Activated CD4-positive, alpha-beta T cell treated with anti-CD3 and anti-CD28 coated beads, Interleukin-2, amount 10 ng/mL, durations not matched to agents 7 days and 5 days (primary cell): Measurements from ENCODE around the gene MGP. TPM values are rescaled to one million over a fixed set of nuclear protein-coding genes. Genes with fewer than 3 reads are reported as not detected.

Source experiments
- CTCF ChIA-PET: fragments of 350-600 bp; sonication (Branson Sonifier 250); formaldehyde crosslinking; loops from one replicate; lab custom pipeline; 2021; ENCODE audit warnings: antibody characterized with exemption; lab: Charles Lee
- POLR2A ChIA-PET: fragments of 350-600 bp; sonication (Branson Sonifier 250); formaldehyde crosslinking; loops from one replicate; lab custom pipeline; 2021; ENCODE audit warnings: antibody characterized with exemption; lab: Charles Lee
- DNase-seq: peaks from one replicate; pipeline ENCODE4 v3.0.0-alpha.2; 2020
- H3K27ac Mint-ChIP-seq: one replicate; pipeline ENCODE4 v1.8.0; 2021; ENCODE audit warnings: mild to moderate bottlenecking, moderate library complexity, mixed read lengths
- H3K27me3 Mint-ChIP-seq: one replicate; pipeline ENCODE4 v1.8.0; 2021; ENCODE audit warnings: mixed read lengths
- H3K36me3 Mint-ChIP-seq: one replicate; pipeline ENCODE4 v1.8.0; 2021; ENCODE audit warnings: low read depth, mixed read lengths
- H3K4me1 Mint-ChIP-seq: one replicate; pipeline ENCODE4 v1.8.0; 2021; ENCODE audit warnings: mixed read lengths
- H3K4me3 Mint-ChIP-seq: one replicate; pipeline ENCODE4 v1.8.0; 2021; ENCODE audit warnings: mild to moderate bottlenecking, moderate library complexity, mixed read lengths
- H3K9me3 Mint-ChIP-seq: one replicate; pipeline ENCODE4 v1.8.0; 2021; ENCODE audit warnings: mixed read lengths
- total RNA-seq, 2 experiments: library from RNA; stranded (reverse); gene quantifications; one replicate each; pipeline ENCODE4 v1.2.3, GENCODE V29; 2021

Gene MGP
- total RNA-seq, 2 experiments from 2014 or later = 0.20 TPM; not detected in 1

DNA sequence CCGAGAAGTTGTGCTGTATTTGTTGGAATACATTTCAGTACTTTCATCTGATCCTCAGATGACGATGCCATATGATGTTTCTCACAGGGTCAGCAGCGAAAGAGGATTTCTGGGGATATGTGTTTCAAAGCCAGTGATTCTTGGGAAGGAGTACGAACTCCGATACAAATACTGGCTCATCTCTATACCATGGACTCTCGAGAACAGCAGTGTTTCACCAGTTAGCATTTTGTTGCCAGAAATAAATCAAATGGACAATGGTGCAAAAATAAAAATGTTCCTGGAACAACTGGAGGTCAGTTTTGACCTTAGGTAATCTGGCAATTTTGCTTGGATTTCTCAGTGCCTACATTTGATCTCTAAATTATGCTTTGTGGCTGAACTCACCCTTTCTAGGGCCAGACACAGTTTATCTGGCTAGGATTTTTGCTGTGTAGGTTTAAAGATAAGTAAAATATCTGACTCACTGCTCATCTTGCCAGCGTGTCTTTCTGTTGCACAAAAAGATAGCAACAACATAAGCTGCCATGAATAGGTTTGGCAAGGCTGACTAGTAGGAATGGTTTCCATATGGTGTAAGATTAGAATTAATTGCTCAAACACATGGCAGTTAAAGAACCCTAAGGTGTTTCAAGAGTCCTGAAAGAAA lies 11.0 kb upstream of the MGP start:
- H3K9me3 Mint-ChIP-seq = no peaks in the 10 kb centered on the region
- POLR2A ChIA-PET = no interaction called here
- no peak for DNase-seq
- H3K4me1 Mint-ChIP-seq = no peaks in the 10 kb centered on the region
- H3K27me3 Mint-ChIP-seq = no peaks in the 10 kb centered on the region
- peaks cover 2% of the 10 kb centered on the region for H3K36me3 Mint-ChIP-seq
- H3K4me3 Mint-ChIP-seq = no peak overlapping the region
- CTCF ChIA-PET = interaction anchor here (0.7 kb wide), 1 partner anchor 9 kb away, joined by 3 read pairs; no protein-coding TSS in a partner anchor
- no peak overlapping the region for H3K27ac Mint-ChIP-seq

DNA sequence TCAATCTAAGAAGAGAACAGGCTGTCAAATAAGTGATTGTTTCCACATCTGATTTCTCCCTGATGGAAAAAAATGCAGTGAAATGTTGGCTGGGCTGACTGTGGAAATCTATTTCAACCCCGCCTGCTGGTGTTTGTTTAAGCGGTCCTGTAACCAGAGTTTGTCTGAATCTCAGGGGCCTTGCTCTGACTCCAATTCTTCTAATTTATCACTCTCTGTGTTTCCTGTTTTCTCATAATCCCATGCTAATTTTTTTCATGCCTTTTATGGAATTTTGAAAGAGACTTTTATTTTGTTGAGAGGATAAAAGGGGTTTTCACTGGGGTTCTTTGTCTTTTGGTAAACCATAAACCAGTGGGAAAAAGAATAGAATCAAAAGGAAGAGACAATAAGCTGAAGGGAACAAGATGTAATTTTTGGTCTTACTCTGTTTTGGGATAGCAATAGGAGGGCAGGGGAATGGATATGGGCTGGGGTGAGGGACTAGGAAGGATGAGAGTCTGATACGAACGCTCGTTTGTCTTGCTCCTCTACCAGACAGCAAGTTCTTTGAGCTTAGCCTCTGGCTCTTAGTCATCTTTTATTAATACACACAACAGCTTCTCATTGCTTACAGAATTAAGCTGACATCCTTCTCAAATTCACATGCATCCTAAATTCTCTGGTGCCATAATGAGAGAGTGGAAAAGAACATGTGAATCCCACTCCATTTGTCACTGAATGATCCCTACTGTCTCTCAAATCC lies 8.0 kb upstream of the MGP start:
- no peak overlapping the region for H3K4me3 Mint-ChIP-seq
- no peak overlapping the region for H3K27ac Mint-ChIP-seq
- H3K36me3 Mint-ChIP-seq = no peaks in the 10 kb centered on the region
- CTCF ChIA-PET = interaction anchor here (1.2 kb wide), 1 partner anchor 17 kb away, joined by 3 read pairs; no protein-coding TSS in a partner anchor
- H3K4me1 Mint-ChIP-seq = no peaks in the 10 kb centered on the region
- POLR2A ChIA-PET = no interaction called here
- H3K27me3 Mint-ChIP-seq = peaks cover 9% of the 10 kb centered on the region
- H3K9me3 Mint-ChIP-seq = no peaks in the 10 kb centered on the region
- no peak for DNase-seq

DNA sequence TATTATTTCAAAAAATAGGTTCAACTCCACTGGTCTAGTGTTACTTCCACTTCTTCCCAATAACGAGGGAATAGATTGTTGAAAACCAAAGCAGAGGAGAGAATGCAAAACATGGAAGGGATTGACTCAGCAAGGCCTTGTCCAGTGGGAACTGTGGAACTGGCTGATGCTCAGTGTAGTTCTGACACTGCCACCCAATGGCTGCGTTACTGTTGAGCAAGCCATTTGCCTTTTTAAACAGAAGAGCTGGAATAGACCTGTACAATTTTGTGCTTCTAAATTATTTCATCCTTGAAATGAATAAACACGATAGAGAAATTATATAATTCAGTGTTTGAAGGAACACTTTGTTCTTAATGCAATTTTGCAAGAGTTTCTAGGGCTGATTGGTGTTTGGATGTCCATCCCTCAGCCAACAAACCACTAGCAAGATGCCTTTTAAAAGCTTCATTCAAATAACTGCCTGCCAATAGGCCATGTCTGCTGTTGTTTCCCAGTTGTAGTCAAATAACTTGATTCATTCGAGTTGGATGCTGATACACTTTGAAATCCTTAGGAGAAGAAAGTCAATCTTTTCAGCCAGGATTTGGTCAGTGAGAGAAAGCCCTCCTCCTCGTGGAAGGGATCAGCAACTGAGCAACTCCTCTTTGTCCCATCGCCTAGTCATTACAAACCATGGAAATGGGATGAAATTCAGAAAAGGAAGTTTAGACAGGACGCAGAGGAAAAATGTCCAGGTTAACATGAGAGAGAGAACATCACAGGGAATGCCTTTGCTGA lies 7.3 kb upstream of the MGP start:
- CTCF ChIA-PET = interaction anchor here (1.2 kb wide), 2 partner anchors 14 to 16 kb away, joined by 3 to 4 read pairs; no protein-coding TSS in a partner anchor

DNA sequence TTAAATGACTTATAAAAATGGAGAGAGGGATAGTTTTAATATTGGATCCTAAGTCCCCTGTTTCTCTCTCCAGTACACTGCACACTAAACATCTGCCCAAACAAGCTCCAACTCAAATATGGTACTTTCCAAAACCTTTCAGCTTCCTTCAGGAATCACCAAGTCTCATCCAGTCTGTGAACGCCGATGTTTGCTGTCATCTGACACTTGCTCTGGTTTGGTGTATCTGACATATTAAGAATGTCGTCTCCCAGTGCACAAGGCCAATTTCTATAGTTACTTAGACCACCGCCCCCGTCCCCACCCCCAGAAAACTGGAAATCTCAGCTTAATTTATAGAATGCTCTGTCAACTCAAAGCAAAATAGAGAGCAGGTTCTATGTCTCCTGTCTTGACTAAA lies 5.0 kb upstream of the MGP start:
- ChIA-PET CTCF (no interaction called here), POLR2A (no interaction called here)
- DNase-seq = no peak
- no peak overlapping the region for H3K4me3 Mint-ChIP-seq
- H3K27me3 Mint-ChIP-seq = peaks cover 29% of the 10 kb centered on the region
- no peaks in the 10 kb centered on the region for H3K9me3 Mint-ChIP-seq
- H3K4me1 Mint-ChIP-seq = peaks cover 9% of the 10 kb centered on the region
- H3K27ac Mint-ChIP-seq = no peak overlapping the region
- H3K36me3 Mint-ChIP-seq = peaks cover 2% of the 10 kb centered on the region

More for the DNA sequence above, 7.3 kb upstream of the MGP start:
- Mint-ChIP-seq H3K27ac (no peak overlapping the region), H3K9me3 (no peaks in the 10 kb centered on the region), H3K27me3 (peaks cover 15% of the 10 kb centered on the region), H3K36me3 (peaks cover 2% of the 10 kb centered on the region), H3K4me1 (no peaks in the 10 kb centered on the region), H3K4me3 (no peak overlapping the region)
- POLR2A ChIA-PET = no interaction called here
- no peak for DNase-seq

DNA sequence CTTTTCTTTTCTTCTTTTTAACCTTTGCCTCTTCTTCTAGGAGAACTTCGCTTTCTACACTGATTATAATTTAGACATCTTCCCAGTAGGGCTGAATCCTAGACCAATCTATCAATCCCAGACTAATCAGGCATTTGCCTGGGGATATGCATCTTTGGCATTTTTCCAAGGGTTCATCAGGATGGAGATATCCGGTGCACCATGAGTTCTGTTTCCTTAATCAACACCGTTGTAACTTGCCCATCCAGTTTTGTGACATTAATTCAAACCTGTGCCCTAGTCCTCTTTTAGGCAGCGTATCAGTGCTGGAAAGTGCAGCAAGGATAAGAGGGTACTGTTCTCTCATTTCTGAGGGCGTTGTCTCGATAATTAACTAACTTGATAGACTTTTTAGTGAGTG lies 617 bp upstream of the MGP start:
- ChIA-PET POLR2A (no interaction called here), CTCF (no interaction called here)
- peaks cover 2% of the 10 kb centered on the region for H3K36me3 Mint-ChIP-seq
- no peak for DNase-seq
- H3K27me3 Mint-ChIP-seq = peaks cover 34% of the 10 kb centered on the region
- no peaks in the 10 kb centered on the region for H3K9me3 Mint-ChIP-seq
- peaks cover 27% of the 10 kb centered on the region for H3K4me1 Mint-ChIP-seq
- H3K4me3 Mint-ChIP-seq = no peak overlapping the region
- no peak overlapping the region for H3K27ac Mint-ChIP-seq

DNA sequence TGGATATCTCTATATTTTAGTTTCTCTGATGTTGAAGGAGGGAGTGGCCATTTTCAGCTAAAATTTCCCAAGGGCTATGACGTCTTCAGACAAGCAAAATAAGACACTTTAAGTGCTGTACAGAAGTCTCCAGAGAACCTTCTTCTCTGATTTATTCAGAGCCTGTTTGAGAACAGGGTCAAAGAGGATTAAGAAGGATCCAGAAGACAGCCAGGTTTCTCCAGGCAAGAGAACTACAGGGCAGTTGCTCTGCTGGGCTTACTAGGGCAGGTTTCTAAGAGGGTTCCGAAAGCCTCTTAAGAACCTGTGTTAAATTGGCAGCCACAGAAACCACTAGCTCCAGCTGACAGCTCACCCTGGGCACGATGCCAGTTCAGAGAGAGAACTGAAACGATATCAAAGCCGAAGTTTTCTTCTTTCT lies 1.2 kb downstream of the MGP start:
- H3K4me1 Mint-ChIP-seq = peaks cover 37% of the 10 kb centered on the region
- no peak overlapping the region for H3K4me3 Mint-ChIP-seq
- POLR2A ChIA-PET = no interaction called here
- H3K36me3 Mint-ChIP-seq = peaks cover 7% of the 10 kb centered on the region
- CTCF ChIA-PET = no interaction called here
- peaks cover 7% of the 10 kb centered on the region for H3K9me3 Mint-ChIP-seq
- peak; percentile 85 for DNase-seq
- peak overlapping the region; percentile 43 for H3K27ac Mint-ChIP-seq
- peaks cover 28% of the 10 kb centered on the region for H3K27me3 Mint-ChIP-seq

DNA sequence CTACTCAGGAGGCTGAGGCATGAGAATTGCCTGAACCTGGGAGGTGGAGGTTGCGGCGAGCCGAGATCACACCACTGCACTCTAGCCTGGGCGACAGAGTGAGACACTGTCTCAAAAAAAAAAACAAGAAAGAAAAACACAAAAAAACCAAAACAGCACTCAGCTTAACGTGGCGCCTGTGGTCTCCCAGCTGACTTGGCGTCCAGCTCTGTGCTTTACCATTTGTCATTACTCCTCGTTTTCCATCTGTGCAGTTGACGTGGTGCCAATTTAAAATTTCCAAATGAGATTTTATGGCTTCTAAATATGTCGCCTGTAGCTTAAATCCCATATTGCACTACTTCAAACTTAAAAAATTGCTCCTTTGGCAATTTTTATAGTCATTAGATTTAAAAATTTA lies 2.0 kb downstream of the MGP start:
- peaks cover 7% of the 10 kb centered on the region for H3K9me3 Mint-ChIP-seq
- no peak overlapping the region for H3K27ac Mint-ChIP-seq
- ChIA-PET CTCF (interaction anchor here (1.1 kb wide), 1 partner anchor 112 kb away, joined by 5 read pairs; no protein-coding TSS in a partner anchor), POLR2A (no interaction called here)
- no peak overlapping the region for H3K4me3 Mint-ChIP-seq
- no peak for DNase-seq
- peaks cover 25% of the 10 kb centered on the region for H3K27me3 Mint-ChIP-seq
- peaks cover 10% of the 10 kb centered on the region for H3K36me3 Mint-ChIP-seq
- peaks cover 37% of the 10 kb centered on the region for H3K4me1 Mint-ChIP-seq

DNA sequence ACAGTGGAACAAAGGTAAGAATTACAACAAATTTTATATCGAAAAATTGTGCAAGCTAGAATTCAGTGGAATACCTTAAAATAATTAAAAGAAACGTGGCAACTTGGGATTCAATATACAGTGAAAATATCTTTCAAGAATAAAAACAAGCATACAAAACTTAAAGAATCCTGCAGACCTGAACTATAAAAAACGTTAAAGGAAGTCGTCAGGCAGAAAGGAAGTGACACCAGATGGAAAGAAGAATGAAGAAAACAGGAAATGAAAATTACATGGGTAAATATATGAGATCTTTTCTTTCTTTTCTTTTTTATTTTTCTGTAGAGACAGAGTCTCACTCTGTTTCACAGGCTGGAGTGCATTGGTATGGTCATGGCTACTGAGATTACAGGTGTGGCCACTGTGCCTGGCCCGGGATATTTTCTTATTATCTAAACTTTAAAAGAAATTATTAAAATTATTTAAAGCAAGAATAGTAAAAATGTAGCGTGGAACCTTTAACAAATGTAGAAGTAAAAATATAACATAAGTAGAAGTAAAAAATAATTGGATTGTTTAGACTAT lies 4.7 kb downstream of the MGP start:
- DNase-seq = no peak
- CTCF ChIA-PET = no interaction called here
- peaks cover 5% of the 10 kb centered on the region for H3K27me3 Mint-ChIP-seq
- H3K36me3 Mint-ChIP-seq = peaks cover 8% of the 10 kb centered on the region
- H3K4me3 Mint-ChIP-seq = no peak overlapping the region
- POLR2A ChIA-PET = no interaction called here
- peaks cover 7% of the 10 kb centered on the region for H3K9me3 Mint-ChIP-seq
- H3K4me1 Mint-ChIP-seq = peaks cover 31% of the 10 kb centered on the region
- H3K27ac Mint-ChIP-seq = peak overlapping the region; percentile 90

DNA sequence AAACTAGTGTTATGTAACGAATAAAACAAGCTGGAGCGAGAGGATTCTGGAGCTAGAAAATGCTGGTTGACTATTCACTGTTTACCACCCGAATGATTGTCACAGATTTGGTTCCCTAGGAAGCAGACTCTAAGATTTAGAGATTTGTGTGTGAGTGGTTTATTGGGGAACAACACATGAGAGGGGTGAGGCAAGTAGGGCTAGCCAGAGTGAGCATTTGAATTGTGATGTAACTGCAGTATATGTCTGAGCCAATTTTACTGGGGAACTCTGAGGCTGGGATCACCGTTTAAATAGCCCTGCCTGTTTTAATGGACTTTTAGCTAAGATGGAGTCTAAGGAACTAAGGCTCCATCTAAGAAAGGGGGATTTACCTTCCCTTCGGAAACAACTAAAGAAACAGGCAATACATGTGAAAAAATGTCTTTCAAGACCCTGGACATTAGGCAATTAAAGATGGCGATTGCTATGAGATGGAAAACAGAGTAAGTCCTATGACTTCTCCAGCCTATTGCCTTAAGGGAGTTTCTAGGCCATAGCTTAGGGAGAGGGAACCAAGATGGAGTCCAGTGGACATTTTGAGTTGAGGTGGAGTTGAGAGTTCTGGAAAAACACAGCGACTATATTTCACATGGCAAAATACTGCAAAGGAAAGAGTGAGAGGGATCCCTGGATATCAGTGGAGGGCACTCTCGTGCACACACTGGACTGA lies 6.3 kb downstream of the MGP start:
- CTCF ChIA-PET = interaction anchor here (0.7 to 1.1 kb wide), 2 partner anchors 10 to 13 kb away, joined by 3 to 4 read pairs; no protein-coding TSS in a partner anchor

DNA sequence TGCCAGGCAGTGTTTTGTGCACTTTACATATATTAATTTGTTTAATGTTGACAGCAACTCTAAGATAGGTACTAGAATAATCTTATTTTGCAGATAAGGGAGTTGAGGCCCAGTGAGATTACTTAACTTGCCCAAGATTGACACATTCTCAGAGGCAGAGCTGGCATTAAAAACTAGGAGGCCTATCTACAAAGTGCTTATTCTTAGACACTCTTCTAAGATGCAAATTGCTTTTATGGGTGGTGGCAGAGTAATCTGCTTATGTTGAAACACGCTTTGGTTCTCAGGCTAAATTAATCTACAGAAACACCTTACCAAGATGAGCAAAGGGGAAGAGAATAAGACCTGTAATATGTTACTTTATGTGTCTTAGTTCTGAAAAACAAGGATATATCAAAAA lies 7.2 kb downstream of the MGP start:
- peaks cover 7% of the 10 kb centered on the region for H3K9me3 Mint-ChIP-seq
- no peaks in the 10 kb centered on the region for H3K27me3 Mint-ChIP-seq
- DNase-seq = no peak
- H3K27ac Mint-ChIP-seq = no peak overlapping the region
- ChIA-PET CTCF (interaction anchor here (0.5 to 1.1 kb wide), 2 partner anchors 14 to 128 kb away, joined by 3 to 4 read pairs; no protein-coding TSS in a partner anchor), POLR2A (no interaction called here)
- H3K4me1 Mint-ChIP-seq = peaks cover 16% of the 10 kb centered on the region
- H3K36me3 Mint-ChIP-seq = peaks cover 8% of the 10 kb centered on the region
- no peak overlapping the region for H3K4me3 Mint-ChIP-seq

More for the DNA sequence above, 6.3 kb downstream of the MGP start:
- no peak for DNase-seq
- Mint-ChIP-seq H3K27ac (no peak overlapping the region), H3K9me3 (peaks cover 7% of the 10 kb centered on the region), H3K27me3 (no peaks in the 10 kb centered on the region), H3K4me1 (peaks cover 19% of the 10 kb centered on the region), H3K4me3 (no peak overlapping the region), H3K36me3 (peaks cover 8% of the 10 kb centered on the region)
- POLR2A ChIA-PET = no interaction called here

DNA sequence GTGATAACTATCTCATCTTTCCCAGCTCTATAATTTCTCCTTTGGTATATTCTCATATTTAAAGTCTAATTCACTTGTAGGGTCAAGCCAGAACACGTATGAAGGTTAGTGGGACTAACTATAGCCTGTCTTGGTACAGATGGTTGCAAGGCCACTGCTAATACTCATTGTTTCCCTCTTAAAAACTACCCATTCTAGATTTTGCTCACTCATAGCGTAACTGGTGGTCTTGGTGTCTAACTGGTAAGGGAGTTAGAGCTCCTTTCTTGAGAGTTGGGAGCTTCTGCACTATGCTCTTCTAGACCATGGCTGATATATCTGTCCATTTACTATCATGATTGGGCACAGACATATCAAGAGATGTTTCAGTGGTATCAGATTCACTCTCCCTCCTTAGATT lies 8.8 kb downstream of the MGP start:
- Mint-ChIP-seq H3K27ac (no peak overlapping the region), H3K4me1 (peaks cover 14% of the 10 kb centered on the region), H3K9me3 (peaks cover 7% of the 10 kb centered on the region), H3K27me3 (no peaks in the 10 kb centered on the region), H3K36me3 (peaks cover 8% of the 10 kb centered on the region), H3K4me3 (no peak overlapping the region)
- ChIA-PET POLR2A (no interaction called here), CTCF (interaction anchor here (0.7 to 1.7 kb wide), 3 partner anchors 10 to 48 kb away, joined by 3 to 5 read pairs (median 3); no protein-coding TSS in a partner anchor)
- no peak for DNase-seq

DNA sequence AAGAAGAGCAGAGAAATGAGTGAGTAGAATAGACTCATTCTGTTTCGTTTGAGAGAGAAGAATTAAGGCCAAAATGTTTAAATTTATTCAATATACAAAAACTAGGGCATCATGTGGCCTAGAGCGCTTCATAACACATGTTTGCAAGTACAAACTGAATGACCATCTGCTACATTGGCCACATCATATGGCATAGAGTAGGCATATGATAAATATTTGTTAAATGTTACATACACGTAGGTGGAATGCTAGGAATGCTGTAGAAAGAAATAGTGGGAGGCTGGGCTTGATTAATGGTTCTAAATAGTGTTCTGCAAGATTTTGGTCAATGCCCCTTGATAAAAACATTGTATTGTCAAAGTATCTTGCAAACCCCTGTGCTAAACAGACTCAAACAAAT lies 10.8 kb downstream of the MGP start:
- DNase-seq = no peak
- H3K4me1 Mint-ChIP-seq = peaks cover 2% of the 10 kb centered on the region
- H3K27me3 Mint-ChIP-seq = no peaks in the 10 kb centered on the region
- peaks cover 4% of the 10 kb centered on the region for H3K9me3 Mint-ChIP-seq
- POLR2A ChIA-PET = no interaction called here
- H3K4me3 Mint-ChIP-seq = no peak overlapping the region
- CTCF ChIA-PET = interaction anchor here (1.4 kb wide), 1 partner anchor 105 kb away, joined by 3 read pairs; no protein-coding TSS in a partner anchor
- H3K27ac Mint-ChIP-seq = no peak overlapping the region
- peaks cover 5% of the 10 kb centered on the region for H3K36me3 Mint-ChIP-seq
